ENCODE data around the gene UNC5C. TPM values are rescaled to one million over a fixed set of nuclear protein-coding genes. Genes with fewer than 3 reads are reported as not detected.

UNC5C gene
- total and polyA plus RNA-seq, 10 of the 15 experiments (the other 5 are each of a cell fraction or from before 2014, with no cell fraction given): 0.02 to 2.0 (median 0.15) TPM; not detected in 1

DNA sequence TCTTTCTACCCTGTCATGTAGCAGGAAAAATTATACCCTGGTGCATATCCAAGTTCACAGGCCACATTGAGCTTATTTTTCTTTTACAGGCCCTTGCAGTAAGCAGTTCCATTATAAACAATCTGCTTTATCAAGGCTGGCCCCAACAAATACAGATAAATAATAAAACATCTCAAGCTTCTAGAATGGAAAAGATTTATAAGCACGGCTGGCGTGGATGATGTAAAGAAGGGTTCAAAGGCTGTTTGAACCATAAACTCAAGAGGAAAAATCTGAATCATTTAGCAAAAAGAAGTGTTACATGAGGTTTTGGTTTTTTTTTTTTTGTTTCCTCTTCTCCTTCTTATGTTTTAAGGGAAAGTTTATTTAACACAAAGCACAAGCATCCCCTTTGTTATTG is 109.7 kb downstream of the UNC5C start:
- Histone ChIP-seq H3K9ac (ENCODE audit: control insufficient read depth, insufficient read depth, low read length) (no peak overlapping the region), H3K4me3 (no peak overlapping the region), H3K79me2 (ENCODE audit: control insufficient read depth, insufficient read depth, low read length) (no peaks in the 10 kb centered on the region), H3K27me3 (replicated peaks in 1 of 2; ENCODE audit: control insufficient read depth in 2 of 2, insufficient read depth in 2 of 2, low read length in 1 of 2) (no peaks in the 10 kb centered on the region), H2AFZ (ENCODE audit: control insufficient read depth, low read depth, low read length) (no peak overlapping the region), H3K27ac (ENCODE audit: control insufficient read depth, insufficient read depth) (no peak overlapping the region), H3K36me3 (ENCODE audit: control insufficient read depth in 2 of 2, insufficient read depth in 2 of 2, low read length in 1 of 2) (no peaks in the 10 kb centered on the region), H3K9me3 (replicated peaks; ENCODE audit: control insufficient read depth, insufficient read depth, low read length) (no peaks in the 10 kb centered on the region), H3K4me1 (ENCODE audit: control insufficient read depth, insufficient read depth, low read length) (no peaks in the 10 kb centered on the region), H4K20me1 (ENCODE audit: control insufficient read depth, insufficient read depth) (no peaks in the 10 kb centered on the region), H3K4me2 (ENCODE audit: control insufficient read depth, insufficient read depth) (no peak overlapping the region)
- in situ Hi-C loops (cut with MboI) (no loop called here), intact Hi-C loops (cut with micrococcal nuclease; ENCODE audit: unreplicated experiment) (no loop called here)
- FAIRE-seq (no peak), DNase-seq (ENCODE audit: low read depth, low spot score) (no peak), ATAC-seq (no peak)
- RAD21 ChIA-PET (ENCODE audit: unreplicated experiment): no interaction called here
- SMC1A ChIA-PET (ENCODE audit: uncharacterized antibody, unreplicated experiment): no interaction called here
- TF ChIP-seq JUND (IDR thresholded peaks at IDR 0.05; ENCODE audit: low read depth, low read length) (no peak), EGR1 (IDR thresholded peaks at IDR 0.05; ENCODE audit: borderline replicate concordance in 1 of 2, low read depth in 2 of 2, low read length in 2 of 2) (no peak), FOS (IDR thresholded peaks at IDR 0.05; ENCODE audit: borderline replicate concordance, extremely low read depth, insufficient read length) (no peak), HCFC1 (IDR thresholded peaks at IDR 0.05; ENCODE audit: low read length) (no peak), SRF (IDR thresholded peaks at IDR 0.05; ENCODE audit: low read depth in 2 of 2, low read length in 2 of 2) (no peak), RBBP5 (conservative IDR thresholded peaks at IDR 0.05) (no peak), TCF7 (IDR thresholded peaks at IDR 0.05; ENCODE audit: borderline replicate concordance) (no peak), FOXM1 (IDR thresholded peaks at IDR 0.05; ENCODE audit: low read depth, low read length) (no peak), RAD21 (IDR thresholded peaks at IDR 0.05; ENCODE audit: insufficient read depth, low read depth, low read length) (no peak), CBX3 (IDR thresholded peaks at IDR 0.05; ENCODE audit: borderline replicate concordance, low read depth) (no peak), NR2F1 (conservative IDR thresholded peaks at IDR 0.05) (no peak), IKZF1 (conservative IDR thresholded peaks at IDR 0.05) (no peak), RELB (IDR thresholded peaks at IDR 0.05; ENCODE audit: low read depth) (no peak), RAD51 (IDR thresholded peaks at IDR 0.05) (no peak)
- TF ChIP-seq, protein P1, sequence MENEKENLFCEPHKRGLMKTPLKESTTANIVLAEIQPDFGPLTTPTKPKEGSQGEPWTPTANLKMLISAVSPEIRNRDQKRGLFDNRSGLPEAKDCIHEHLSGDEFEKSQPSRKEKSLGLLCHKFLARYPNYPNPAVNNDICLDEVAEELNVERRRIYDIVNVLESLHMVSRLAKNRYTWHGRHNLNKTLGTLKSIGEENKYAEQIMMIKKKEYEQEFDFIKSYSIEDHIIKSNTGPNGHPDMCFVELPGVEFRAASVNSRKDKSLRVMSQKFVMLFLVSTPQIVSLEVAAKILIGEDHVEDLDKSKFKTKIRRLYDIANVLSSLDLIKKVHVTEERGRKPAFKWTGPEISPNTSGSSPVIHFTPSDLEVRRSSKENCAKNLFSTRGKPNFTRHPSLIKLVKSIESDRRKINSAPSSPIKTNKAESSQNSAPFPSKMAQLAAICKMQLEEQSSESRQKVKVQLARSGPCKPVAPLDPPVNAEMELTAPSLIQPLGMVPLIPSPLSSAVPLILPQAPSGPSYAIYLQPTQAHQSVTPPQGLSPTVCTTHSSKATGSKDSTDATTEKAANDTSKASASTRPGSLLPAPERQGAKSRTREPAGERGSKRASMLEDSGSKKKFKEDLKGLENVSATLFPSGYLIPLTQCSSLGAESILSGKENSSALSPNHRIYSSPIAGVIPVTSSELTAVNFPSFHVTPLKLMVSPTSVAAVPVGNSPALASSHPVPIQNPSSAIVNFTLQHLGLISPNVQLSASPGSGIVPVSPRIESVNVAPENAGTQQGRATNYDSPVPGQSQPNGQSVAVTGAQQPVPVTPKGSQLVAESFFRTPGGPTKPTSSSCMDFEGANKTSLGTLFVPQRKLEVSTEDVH (IDR thresholded peaks at IDR 0.05; ENCODE audit: low read depth, partially characterized antibody): no peak
- TF ChIP-seq, protein P2, sequence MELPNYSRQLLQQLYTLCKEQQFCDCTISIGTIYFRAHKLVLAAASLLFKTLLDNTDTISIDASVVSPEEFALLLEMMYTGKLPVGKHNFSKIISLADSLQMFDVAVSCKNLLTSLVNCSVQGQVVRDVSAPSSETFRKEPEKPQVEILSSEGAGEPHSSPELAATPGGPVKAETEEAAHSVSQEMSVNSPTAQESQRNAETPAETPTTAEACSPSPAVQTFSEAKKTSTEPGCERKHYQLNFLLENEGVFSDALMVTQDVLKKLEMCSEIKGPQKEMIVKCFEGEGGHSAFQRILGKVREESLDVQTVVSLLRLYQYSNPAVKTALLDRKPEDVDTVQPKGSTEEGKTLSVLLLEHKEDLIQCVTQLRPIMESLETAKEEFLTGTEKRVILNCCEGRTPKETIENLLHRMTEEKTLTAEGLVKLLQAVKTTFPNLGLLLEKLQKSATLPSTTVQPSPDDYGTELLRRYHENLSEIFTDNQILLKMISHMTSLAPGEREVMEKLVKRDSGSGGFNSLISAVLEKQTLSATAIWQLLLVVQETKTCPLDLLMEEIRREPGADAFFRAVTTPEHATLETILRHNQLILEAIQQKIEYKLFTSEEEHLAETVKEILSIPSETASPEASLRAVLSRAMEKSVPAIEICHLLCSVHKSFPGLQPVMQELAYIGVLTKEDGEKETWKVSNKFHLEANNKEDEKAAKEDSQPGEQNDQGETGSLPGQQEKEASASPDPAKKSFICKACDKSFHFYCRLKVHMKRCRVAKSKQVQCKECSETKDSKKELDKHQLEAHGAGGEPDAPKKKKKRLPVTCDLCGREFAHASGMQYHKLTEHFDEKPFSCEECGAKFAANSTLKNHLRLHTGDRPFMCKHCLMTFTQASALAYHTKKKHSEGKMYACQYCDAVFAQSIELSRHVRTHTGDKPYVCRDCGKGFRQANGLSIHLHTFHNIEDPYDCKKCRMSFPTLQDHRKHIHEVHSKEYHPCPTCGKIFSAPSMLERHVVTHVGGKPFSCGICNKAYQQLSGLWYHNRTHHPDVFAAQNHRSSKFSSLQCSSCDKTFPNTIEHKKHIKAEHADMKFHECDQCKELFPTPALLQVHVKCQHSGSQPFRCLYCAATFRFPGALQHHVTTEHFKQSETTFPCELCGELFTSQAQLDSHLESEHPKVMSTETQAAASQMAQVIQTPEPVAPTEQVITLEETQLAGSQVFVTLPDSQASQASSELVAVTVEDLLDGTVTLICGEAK (IDR thresholded peaks at IDR 0.05; ENCODE audit: borderline replicate concordance): no peak
- POLR2A ChIA-PET: interaction anchor here (0.7 kb wide), 1 partner anchor 8 kb away, joined by 6 read pairs; no protein-coding TSS in a partner anchor
- CTCF ChIA-PET: interaction anchor here (1.4 kb wide), 1 partner anchor 10 kb away, joined by 6 read pairs; no protein-coding TSS in a partner anchor
- 66% methylated on average over 2 of the region's 2 CpGs for WGBS (ENCODE audit: insufficient coverage, insufficient replicate concordance, low lambda C conversion rate, missing lambda C conversion rate)
- no TSS peak for BruUV-seq (replicated peaks)

All from GM12878 (cell line).